ENCODE data around the gene IL31.

DNA sequence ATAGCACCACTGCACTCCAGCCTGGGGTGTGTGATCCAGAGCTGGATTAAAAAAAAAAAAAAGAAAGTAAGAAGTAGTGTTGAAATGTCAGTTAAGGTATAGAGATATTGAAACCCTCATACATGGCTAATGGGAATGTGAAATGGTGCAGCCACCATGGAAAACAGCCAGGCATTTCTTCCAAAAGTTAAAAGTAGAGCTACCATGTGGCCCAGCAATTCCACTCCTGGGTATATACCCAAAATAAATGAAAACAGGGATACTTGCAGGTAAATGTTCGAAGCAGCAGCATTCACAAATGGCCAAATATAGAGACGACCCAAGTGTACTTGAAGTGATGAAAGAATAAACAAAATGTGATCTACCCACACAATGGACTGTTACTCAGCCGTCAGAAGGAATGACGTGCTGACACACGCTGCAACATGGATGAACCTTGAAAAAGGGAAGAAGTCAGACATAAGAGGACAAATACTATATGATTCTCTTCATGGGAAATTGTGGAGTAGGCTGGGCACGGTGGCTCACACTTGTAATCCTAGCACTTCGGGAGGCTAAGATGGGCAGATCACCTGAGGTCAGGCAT, 15.2 kb downstream of the IL31 start:
- TF ChIP-seq, protein P1, sequence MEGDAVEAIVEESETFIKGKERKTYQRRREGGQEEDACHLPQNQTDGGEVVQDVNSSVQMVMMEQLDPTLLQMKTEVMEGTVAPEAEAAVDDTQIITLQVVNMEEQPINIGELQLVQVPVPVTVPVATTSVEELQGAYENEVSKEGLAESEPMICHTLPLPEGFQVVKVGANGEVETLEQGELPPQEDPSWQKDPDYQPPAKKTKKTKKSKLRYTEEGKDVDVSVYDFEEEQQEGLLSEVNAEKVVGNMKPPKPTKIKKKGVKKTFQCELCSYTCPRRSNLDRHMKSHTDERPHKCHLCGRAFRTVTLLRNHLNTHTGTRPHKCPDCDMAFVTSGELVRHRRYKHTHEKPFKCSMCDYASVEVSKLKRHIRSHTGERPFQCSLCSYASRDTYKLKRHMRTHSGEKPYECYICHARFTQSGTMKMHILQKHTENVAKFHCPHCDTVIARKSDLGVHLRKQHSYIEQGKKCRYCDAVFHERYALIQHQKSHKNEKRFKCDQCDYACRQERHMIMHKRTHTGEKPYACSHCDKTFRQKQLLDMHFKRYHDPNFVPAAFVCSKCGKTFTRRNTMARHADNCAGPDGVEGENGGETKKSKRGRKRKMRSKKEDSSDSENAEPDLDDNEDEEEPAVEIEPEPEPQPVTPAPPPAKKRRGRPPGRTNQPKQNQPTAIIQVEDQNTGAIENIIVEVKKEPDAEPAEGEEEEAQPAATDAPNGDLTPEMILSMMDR (IDR thresholded peaks at IDR 0.05; ENCODE audit: insufficient read depth, low read length, poor library complexity, severe bottlenecking) = no peak
- TF ChIP-seq EZH2phosphoT487 (conservative IDR thresholded peaks at IDR 0.05; ENCODE audit: low read length) = no peak
